SIG-M5 treated with dmso at 0.1 percent for 504 hours (cell line): ENCODE data around the gene SAV1.
A peak's percentile ranks its signal among the peaks of the same experiment; 100 is the strongest.

ENCODE experiments used
- DNase-seq: peaks from one replicate; lab custom pipeline; 2025; ENCODE audit not compliant: unreplicated experiment; lab: John Stamatoyannopoulos, UW

The SAV1 gene

DNA sequence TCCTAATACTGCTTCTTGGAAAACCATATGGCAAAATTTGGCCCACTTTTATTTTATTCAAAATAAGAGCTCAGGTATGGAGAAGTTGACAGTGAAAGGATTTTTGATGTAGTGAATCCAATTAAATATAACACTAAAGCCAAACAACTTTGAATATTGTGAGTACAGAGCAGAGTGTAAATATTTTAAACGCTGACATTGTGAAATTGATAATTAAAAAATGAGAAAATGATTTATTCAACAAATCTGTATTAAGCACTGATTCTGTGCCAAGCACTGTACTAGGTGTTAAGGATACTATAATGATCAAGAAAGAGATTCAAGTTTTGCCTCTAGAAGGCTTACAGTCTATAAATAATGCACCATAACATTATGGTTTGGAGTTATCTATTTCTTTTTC is 57.6 kb downstream of the SAV1 start:
- no peak for DNase-seq

DNA sequence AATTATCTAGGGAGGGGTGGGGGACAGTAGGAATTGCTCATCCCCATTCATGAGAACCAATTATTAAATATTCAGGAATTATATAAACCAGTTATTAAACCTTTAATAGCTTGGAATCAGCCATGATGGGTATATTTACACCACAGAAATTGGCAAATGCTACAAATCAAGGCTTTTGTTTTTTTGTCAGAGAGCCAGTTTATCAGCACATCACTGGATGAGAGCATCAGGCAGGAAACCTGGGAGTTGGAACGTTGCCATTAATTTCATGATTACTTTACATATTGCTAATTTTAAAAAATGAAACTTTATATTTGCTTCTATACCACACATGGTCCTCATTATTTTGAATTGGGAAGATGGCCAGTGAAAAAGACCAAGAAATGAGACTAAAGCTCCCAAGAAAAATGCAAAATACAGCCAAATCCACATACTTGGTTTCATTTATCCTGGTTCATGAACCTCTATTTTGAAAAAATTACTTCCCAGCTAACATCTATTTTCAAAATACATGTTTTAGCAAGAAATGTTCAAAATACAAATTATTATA is 59.7 kb downstream of the SAV1 start:
- DNase-seq, result no peak

DNA sequence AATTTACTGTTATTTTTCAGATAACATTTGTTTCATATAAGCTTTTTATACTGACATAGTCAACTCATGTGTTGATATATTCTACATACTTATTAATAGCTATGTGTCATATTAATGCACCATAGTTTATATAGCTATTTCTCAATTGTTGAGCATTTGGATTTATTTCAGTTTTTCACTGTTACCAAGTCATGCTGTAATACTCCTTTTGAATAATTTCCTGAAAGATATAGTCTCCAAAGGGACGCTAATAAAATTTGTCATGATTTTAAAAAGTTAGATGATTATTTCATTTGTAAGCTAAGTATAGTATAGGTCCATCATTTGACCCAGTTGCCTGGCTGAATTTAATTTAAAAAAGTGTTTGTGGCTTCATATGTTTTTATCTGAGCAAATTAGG is 60.3 kb downstream of the SAV1 start:
- no peak for DNase-seq

DNA sequence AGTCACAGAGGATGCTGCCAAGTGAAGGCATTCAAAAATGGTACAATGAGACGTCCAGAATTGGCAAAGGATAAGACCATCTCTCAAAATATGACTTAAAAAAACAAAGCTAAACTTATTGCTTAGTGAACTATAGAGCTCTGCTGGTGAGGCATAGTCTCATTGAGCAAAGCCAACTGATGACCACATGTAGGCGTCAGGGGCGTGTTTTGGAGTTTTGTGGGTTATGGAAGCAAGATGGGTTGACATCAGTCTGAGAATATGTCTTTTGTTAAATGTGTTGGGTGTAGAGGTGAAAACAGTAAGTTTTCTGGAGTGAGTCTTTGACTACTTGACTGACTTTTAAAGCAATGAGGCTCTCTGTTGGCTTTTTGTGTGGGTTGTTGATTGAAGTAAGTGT is 60.9 kb downstream of the SAV1 start:
- no peak for DNase-seq

DNA sequence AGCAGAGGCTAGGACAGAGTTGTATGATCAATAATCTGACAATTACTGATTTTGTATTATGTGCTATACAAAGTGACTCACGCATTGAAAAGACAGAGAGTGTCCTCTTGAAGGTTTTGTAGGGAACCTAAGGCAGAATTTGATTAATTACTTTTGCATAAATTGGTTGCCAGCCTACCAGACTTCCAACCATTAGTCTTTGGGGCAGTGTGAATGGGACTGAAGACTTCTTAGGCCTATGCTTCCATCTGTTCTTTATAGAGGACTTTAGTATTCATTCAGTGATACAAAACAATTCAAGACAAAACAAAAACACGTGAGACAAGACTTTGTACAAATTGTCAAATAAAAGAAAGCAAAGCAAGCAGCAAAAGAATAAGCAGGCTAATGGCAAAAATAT is 61.6 kb downstream of the SAV1 start:
- DNase-seq, result no peak

DNA sequence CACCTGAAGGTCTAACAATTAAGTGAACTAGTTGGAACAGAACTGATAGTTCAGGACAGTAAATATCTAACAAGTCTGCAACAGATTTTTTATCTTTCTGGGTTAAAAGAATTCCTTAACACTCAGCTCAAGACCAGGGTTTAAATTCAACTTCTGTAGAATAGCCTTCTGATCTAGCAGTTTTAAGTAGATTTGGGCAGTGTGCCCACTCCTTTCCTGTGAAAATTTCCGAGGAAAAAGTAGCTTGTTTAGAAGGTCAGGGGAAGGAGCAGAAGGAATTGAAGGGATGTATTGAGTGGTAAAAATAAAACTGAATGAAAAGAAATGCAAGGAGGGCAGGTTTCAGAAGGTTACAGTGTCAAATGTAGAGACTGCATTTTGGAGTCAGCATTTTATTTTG is 62.3 kb downstream of the SAV1 start:
- no peak for DNase-seq

DNA sequence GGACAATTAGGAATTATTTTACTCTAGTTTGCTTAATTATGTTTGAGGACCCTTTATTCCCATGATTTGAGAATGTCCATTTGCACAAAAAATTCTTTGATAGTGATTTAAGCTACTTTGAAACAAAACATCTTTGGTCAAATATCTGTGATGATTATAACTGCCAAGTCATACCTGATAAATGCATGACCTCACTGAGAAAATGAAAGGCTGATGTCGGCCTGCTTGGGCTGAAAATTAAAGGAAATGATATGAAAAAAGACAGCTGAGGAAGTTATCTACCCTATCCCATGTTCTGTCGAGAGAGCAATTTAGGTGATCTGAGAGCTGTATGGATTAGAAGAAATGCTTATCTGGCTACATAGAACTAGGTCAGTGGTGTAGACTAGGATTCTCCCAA is 64.5 kb downstream of the SAV1 start:
- DNase-seq, result no peak

DNA sequence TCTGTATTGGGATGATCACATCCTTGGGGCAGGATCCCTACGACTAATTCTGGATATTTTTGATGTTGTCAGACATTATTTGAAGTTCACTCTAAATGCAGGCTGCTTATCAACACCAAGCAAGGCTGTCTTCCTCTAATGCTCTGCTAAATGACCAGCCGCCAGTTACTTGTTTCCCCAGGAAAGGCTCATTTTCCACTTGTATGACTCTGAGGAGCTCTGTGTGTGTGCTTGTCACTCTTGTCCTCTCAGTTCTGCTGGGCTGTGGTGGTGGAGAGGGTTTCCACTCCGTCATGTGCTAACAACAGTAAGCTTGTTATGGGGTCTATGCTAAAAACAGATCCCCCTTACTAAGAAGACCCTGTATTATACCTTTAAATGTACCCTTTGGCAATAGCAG is 66.1 kb downstream of the SAV1 start:
- no peak for DNase-seq

DNA sequence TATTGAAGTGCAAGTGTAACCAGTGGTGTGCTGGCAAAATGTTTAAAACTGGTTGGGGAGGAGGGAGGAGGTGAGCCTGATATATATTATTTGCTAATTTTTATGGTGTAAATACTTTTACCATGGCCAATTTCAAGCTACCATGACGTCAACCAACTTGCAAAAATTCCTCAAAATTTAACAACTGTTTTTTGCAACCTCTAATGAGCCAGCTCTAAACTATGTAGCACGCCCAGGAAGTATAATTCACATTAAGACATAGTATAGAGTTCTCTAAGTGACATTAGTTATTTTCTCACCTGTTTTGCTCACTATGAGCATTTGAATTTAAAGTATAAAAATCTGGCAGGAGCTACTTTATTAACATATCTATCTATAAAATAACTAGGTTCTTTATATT is 66.7 kb downstream of the SAV1 start:
- DNase-seq, result no peak

DNA sequence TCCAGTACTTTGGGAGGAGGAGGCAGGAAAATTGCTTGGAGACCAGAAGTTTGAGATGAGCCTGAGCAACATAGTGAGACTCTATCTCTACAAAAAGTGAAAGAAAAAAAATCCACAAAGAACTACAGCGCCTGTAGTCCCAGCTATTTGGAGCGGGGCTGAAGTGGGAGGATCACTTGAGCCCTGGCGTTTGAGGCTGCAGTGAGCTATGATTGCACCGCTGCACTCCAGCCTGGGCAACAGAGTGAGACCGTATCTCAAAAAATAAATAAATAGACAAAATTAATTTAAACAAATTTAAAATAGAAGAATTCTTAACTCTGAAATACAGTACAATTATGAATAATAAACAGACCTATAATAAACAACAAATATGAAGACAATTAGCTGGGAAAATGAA is 67.3 kb downstream of the SAV1 start:
- no peak for DNase-seq

DNA sequence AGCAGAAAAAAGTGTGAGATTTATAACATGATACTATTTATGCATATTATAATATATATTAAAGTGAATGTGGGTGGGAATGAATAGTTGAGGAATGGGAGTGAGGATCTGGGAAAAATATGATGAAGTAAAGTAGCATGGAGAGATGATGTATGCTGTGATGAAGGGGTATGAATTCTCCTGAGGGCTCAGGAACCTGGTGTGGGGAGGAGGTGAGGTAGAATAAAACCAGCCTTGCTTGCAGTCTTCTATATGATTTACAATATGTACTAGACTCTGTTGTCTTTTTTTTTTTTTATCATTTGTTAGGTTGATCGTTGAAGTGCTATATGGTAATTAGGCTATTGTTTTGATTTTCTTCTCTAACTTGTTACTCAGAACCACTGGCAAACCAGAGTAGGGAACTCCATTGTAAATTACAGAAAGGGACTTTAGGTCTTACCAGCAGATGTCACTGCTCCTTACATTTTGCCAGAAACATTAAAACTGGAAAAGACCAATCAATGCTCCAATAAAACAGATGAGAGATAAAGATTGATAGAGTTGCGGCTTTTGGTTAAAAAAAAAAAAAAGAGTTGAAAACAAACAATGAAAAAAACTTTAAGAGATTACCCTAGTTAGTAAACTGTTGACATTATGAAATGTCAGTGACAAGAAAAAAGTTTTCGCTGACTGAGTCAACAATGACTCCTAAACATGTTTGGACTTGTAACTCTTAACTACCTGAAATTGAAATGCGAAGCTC is 68.2 kb downstream of the SAV1 start:
- peak; percentile 51 for DNase-seq

DNA sequence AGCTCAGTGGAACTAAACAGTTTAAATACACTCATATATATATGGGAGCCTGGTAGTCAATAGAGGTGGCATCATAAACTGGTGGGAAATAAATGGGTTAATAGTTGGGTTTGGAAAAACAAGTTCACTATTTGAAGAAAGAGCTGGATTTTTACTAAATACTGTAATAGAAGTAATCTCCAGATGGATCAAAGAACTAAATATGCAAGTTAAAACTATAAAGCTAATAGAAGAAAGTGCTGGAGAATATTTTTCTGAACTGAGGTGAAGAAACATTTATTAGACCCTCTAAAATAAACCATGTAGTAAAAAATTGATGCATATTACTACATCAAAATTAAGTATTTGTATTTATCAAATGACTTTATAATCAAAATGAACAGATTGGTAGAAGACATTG is 69.3 kb downstream of the SAV1 start:
- no peak for DNase-seq

DNA sequence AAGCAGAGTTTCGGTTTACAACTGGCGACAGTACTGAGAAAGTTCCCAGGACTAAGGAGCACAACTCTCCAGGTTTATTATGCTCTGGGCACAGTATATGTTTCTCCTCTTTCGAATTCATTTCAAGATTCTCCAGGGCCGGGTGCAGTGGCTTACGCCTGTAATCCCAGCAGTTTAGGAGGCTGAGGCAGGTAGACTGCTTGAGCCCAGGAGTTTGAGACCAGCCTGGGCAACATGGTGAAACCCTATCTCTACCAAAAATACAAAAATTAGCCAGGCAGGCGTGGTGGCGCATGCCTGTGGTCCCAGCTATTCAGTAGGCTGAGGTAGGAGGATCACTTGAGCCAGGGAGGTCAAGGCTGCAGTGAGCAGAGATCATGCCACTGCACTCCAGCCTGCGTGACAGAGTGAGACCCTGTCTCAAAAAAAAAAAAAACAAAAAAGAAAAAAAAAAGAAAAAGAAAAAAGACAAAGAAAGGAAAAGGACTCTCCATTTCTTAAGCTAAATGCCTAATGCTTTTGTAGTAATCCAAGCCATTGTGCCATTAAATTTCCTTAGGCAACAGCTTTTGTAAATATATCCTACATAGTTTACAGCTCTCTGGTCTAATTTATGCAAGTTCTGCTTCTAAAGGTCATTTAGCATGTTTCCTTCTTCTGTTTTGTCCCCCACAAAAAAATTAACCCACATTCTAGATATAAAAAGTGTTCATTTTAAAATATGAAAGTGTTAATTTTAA is 73.4 kb downstream of the SAV1 start:
- DNase-seq, result no peak

DNA sequence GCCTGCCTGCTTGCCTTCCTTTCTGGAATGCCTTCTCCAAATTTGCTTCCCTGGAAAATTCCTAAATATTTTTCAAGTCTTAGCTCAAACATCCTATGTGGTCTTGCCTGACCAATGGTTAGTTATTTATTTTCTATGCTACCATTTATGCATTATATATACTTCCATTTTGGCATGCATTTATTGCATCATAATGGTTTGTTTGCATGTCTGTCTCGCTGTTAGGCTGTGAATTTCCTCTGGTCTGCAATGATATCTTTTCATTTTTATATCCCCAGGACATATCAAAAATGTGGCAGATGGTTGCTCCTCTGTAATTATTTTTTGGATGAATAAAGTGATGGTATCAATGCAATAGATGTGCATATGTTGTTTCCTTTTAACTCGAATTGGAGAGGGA is 77.6 kb downstream of the SAV1 start:
- no peak for DNase-seq
